ENCODE data around the gene BLOC1S3. TPM values are rescaled to one million over a fixed set of nuclear protein-coding genes. Genes with fewer than 3 reads are reported as not detected.
A peak's percentile ranks its signal among the peaks of the same experiment; 100 is the strongest.

BLOC1S3 gene
- total and polyA plus RNA-seq, 2 of the 13 experiments (the other 11 are each of a cell fraction or from before 2014, with no cell fraction given): 4.3 to 4.8 TPM

GRCh38 chr19:45178262-45179071 is at the start of gene BLOC1S3 (continued):
- 0 out of 2 replicates have a peak, but pooled peaks have one; percentile 37 for TF ChIP-seq ATF2 (CRISPR knock-in tag; IDR thresholded peaks at IDR 0.05)
- no peak for TF ChIP-seq GABPA (IDR thresholded peaks at IDR 0.05; ENCODE audit: low read depth, low read length)
- TF ChIP-seq GABPA (CRISPR knock-in tag; IDR thresholded peaks at IDR 0.05; ENCODE audit: low read depth): peak; percentile 59
- peak in 1 of 2 experiments; percentile 8; a peak in 1 of 4 replicates for TF ChIP-seq EP300 (IDR thresholded peaks at IDR 0.05; ENCODE audit: low read depth in 2 of 2, low read length in 2 of 2)
- TF ChIP-seq EP300 (CRISPR knock-in tag; IDR thresholded peaks at IDR 0.05; ENCODE audit: borderline replicate concordance): no peak
- peak; percentile 79 for TF ChIP-seq TFE3 (CRISPR knock-in tag; IDR thresholded peaks at IDR 0.05)
- TF ChIP-seq KAT8 (CRISPR knock-in tag; IDR thresholded peaks at IDR 0.05): peak; percentile 90
- peak; percentile 73 for TF ChIP-seq BHLHE40 (IDR thresholded peaks at IDR 0.05; ENCODE audit: low read length)
- peak; percentile 6; the same call in 1 of the 2 replicates for TF ChIP-seq ZBTB43 (CRISPR knock-in tag; conservative IDR thresholded peaks at IDR 0.05)
- TF ChIP-seq GATAD2A (CRISPR knock-in tag; IDR thresholded peaks at IDR 0.05): peak; percentile 25; the same call in 1 of the 2 replicates
- no peak for TF ChIP-seq DMTF1 (CRISPR knock-in tag; IDR thresholded peaks at IDR 0.05)
- TF ChIP-seq ZNF407 (CRISPR knock-in tag; IDR thresholded peaks at IDR 0.05; ENCODE audit: not compliant biosample characterization): peak; percentile 21
- TF ChIP-seq SRSF1 (optimal IDR thresholded peaks at IDR 0.05; ENCODE audit: low read depth, low read length): no peak

All from HepG2 (cell line).